Activated T-helper 2 cell treated with anti-CD3 and anti-CD28 coated beads, Interferon-gamma antibody, Interleukin-2, Interleukin-4, amounts not matched to agents 10 μg/mL and 5 μg/mL and 100 μg/mL, durations not matched to agents 14 hours and 24 hours and 36 hours (primary cell): ENCODE measurements around the gene MTRFR. TPM values are rescaled to one million over a fixed set of nuclear protein-coding genes. Genes with fewer than 3 reads are reported as not detected.
A peak's percentile ranks its signal among the peaks of the same experiment; 100 is the strongest.
"Not testable (repeated sequence)": the region's sequence is repeated elsewhere in the genome, so short reads cannot be mapped to it uniquely, and the experiment has no call there.

ENCODE experiments used
- DNase-seq: peaks from one replicate; pipeline ENCODE4 v3.0.0; 2021; ENCODE audit warnings: low spot score
- H3K27ac Mint-ChIP-seq: one replicate; pipeline ENCODE4 v1.8.0; 2021; ENCODE audit warnings: mixed read lengths
- H3K27me3 Mint-ChIP-seq: one replicate; pipeline ENCODE4 v1.8.0; 2021; ENCODE audit warnings: low read depth, mixed read lengths
- H3K36me3 Mint-ChIP-seq: one replicate; pipeline ENCODE4 v1.8.0; 2021; ENCODE audit warnings: low read depth, mixed read lengths
- H3K4me1 Mint-ChIP-seq: one replicate; pipeline ENCODE4 v1.8.0; 2021; ENCODE audit warnings: low read depth, mixed read lengths
- H3K4me3 Mint-ChIP-seq: one replicate; pipeline ENCODE4 v1.8.0; 2021; ENCODE audit warnings: low read depth, mild to moderate bottlenecking, moderate library complexity, mixed read lengths
- H3K9me3 Mint-ChIP-seq: one replicate; pipeline ENCODE4 v1.8.0; 2021; ENCODE audit warnings: mixed read lengths
- intact Hi-C: fragments of 100-400 bp; cut with micrococcal nuclease; formaldehyde crosslinking; loops from one replicate; pipeline ENCODE4 v1.15.1; 2023
- total RNA-seq: library from RNA; stranded (reverse); gene quantifications from 2 replicates; pipeline ENCODE4 v1.2.3, GENCODE V29; 2022

MTRFR gene
- total RNA-seq, 1 donor from 2014 or later, result 28.9 TPM

GRCh38 chr12:123251403-123252076 is 18.3 kb downstream of the MTRFR start:
- intact Hi-C loops, result no loop called here
- H3K27me3 Mint-ChIP-seq, result no peaks in the 10 kb centered on the region
- peaks cover 33% of the 10 kb centered on the region for H3K4me1 Mint-ChIP-seq
- peaks cover 61% of the 10 kb centered on the region for H3K36me3 Mint-ChIP-seq
- peak overlapping the region; percentile 10 for H3K27ac Mint-ChIP-seq
- no peaks in the 10 kb centered on the region for H3K9me3 Mint-ChIP-seq
- H3K4me3 Mint-ChIP-seq, result no peak overlapping the region
- DNase-seq, result no peak

DNA sequence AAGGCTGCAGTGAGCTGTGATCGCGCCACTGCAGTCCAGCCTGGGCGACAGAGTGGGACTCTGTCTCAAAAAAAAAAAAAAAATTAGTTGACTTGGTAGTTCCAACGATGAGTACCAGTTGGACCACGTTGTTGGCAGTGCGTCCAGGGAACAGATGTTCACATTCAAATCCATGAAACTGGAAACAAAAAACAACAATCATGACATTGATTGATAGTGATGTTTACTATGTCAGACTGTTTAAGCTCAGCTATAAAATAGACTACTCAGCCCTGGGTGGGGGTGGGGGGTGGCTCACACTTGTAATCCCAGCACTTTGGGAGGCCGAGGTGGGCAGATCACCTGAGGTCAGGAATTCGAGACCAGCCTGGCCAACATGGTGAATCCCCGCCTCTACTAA is 19.1 kb downstream of the MTRFR start:
- H3K9me3 Mint-ChIP-seq, H3K27ac Mint-ChIP-seq, H3K4me3 Mint-ChIP-seq, DNase-seq, intact Hi-C loops, H3K27me3 Mint-ChIP-seq: not testable (repeated sequence)
- Mint-ChIP-seq H3K4me1 (peaks cover 28% of the 10 kb centered on the region), H3K36me3 (peaks cover 63% of the 10 kb centered on the region)

DNA sequence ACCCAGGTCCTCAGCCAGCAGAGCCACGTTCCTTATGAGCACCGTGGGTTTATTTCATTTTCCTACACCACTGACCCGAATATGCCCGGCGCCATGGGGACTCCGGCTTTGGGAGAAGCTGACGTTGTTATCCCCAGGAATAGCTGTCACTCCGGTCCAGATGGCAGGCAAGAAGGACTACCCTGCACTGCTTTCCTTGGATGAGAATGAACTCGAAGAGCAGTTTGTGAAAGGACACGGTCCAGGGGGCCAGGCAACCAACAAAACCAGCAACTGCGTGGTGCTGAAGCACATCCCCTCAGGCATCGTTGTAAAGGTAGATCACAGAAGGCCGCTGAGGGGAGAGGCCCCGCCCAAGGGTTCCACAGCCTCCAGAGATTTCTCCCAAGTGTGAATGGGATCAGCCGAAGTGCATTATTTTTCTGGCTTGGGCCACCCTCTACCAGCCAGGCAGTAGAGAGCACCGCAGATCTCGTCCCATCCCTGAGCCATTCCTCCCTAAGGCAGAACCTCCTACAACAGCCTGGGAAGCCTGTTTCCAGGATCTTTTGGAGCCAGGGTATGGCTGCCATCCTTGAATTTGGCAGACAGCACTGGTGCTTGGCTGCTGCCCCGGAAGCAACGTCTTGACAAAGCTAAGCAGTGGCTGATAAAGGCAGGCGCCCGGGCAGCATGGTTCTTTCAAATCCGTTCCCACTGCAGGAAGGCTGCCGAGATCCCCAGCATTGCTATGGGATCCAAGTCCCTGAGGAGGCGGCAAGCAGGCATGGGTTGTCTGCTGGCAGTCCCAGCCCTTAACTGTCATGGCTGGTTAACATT is 20.6 kb downstream of the MTRFR start:
- peaks cover 22% of the 10 kb centered on the region for H3K4me1 Mint-ChIP-seq

GRCh38 chr12:123254853-123255446 is 21.7 kb downstream of the MTRFR start:
- Mint-ChIP-seq H3K27me3 (no peaks in the 10 kb centered on the region), H3K27ac (no peak overlapping the region), H3K9me3 (no peaks in the 10 kb centered on the region), H3K4me3 (no peak overlapping the region), H3K36me3 (peaks cover 67% of the 10 kb centered on the region), H3K4me1 (peaks cover 25% of the 10 kb centered on the region)
- intact Hi-C loops, result no loop called here
- no peak for DNase-seq

More for the DNA sequence above, 20.6 kb downstream of the MTRFR start:
- Mint-ChIP-seq H3K27me3 (no peaks in the 10 kb centered on the region), H3K9me3 (no peaks in the 10 kb centered on the region), H3K27ac (no peak overlapping the region), H3K36me3 (peaks cover 63% of the 10 kb centered on the region), H3K4me3 (no peak overlapping the region)
- no peak for DNase-seq
- intact Hi-C loops, result no loop called here

DNA sequence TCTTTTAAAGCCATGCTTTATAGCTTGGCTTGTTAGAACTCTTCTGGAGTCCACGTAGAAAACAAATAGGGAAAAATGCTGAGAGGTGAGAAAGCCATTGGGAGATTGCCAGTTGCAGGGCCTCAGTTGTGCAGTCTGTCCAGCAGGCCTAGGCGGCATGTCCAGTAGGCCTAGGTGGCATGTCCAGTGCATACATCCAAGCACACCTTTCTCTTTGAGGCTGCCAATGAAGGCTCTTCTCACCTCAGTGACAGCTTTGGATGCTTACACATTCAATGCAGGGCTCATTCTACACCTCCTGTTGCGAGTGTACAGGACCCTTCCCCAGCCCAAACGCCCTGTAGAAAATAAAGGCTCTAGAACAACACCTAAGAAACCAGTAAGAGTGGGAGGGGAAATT is 25.4 kb downstream of the MTRFR start:
- Mint-ChIP-seq H3K27ac (no peak overlapping the region), H3K27me3 (no peaks in the 10 kb centered on the region), H3K4me3 (no peak overlapping the region), H3K4me1 (peaks cover 13% of the 10 kb centered on the region), H3K36me3 (peaks cover 85% of the 10 kb centered on the region), H3K9me3 (no peaks in the 10 kb centered on the region)
- no peak for DNase-seq
- intact Hi-C loops, result no loop called here

- intact Hi-C loops, result no loop called here
- peaks cover 7% of the 10 kb centered on the region for H3K4me1 Mint-ChIP-seq
- no peaks in the 10 kb centered on the region for H3K27me3 Mint-ChIP-seq
- DNase-seq, result no peak
- H3K27ac Mint-ChIP-seq, result no peak overlapping the region
- peaks cover 80% of the 10 kb centered on the region for H3K36me3 Mint-ChIP-seq
- H3K9me3 Mint-ChIP-seq, result no peaks in the 10 kb centered on the region
- H3K4me3 Mint-ChIP-seq, result no peak overlapping the region
These were observed 26.8 kb downstream of the MTRFR start for GRCh38 chr12:123260081-123260480.

DNA sequence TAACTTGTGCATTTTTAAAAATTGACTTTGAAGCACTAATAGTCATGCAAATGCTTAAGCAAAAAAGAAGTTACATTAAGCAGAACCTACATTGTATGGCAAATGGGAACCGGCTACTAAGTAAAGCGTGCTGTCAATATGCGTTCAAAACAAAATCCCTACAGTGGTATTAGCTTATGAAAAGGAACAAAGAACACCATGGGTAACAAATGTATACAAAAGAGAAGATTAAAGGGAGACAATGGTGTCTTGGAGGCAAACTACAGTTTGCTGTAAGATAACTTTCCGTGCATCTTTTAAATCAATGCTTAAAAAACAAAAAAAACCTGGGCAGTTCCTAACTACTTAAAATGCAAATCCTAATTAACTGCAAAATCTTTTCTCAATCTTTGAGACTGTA is 28.0 kb downstream of the MTRFR start:
- no peak overlapping the region for H3K4me3 Mint-ChIP-seq
- peaks cover 7% of the 10 kb centered on the region for H3K4me1 Mint-ChIP-seq
- H3K27ac Mint-ChIP-seq, result no peak overlapping the region
- intact Hi-C loops, result no loop called here
- no peaks in the 10 kb centered on the region for H3K27me3 Mint-ChIP-seq
- no peaks in the 10 kb centered on the region for H3K9me3 Mint-ChIP-seq
- H3K36me3 Mint-ChIP-seq, result peaks cover 74% of the 10 kb centered on the region
- DNase-seq, result no peak

GRCh38 chr12:123263196-123263817 is 30.1 kb downstream of the MTRFR start:
- Mint-ChIP-seq H3K27me3 (no peaks in the 10 kb centered on the region), H3K27ac (no peak overlapping the region), H3K36me3 (peaks cover 57% of the 10 kb centered on the region), H3K4me1 (peaks cover 12% of the 10 kb centered on the region), H3K9me3 (no peaks in the 10 kb centered on the region), H3K4me3 (no peak overlapping the region)
- no peak for DNase-seq
- intact Hi-C loops, result no loop called here

GRCh38 chr12:123264642-123265041 is 31.4 kb downstream of the MTRFR start:
- intact Hi-C loops, result no loop called here
- H3K27ac Mint-ChIP-seq, result no peak overlapping the region
- no peak for DNase-seq
- peaks cover 11% of the 10 kb centered on the region for H3K4me1 Mint-ChIP-seq
- H3K9me3 Mint-ChIP-seq, result no peaks in the 10 kb centered on the region
- H3K27me3 Mint-ChIP-seq, result no peaks in the 10 kb centered on the region
- peaks cover 45% of the 10 kb centered on the region for H3K36me3 Mint-ChIP-seq
- no peak overlapping the region for H3K4me3 Mint-ChIP-seq

- Mint-ChIP-seq H3K36me3 (peaks cover 31% of the 10 kb centered on the region), H3K4me1 (peaks cover 18% of the 10 kb centered on the region), H3K9me3 (no peaks in the 10 kb centered on the region), H3K27me3 (no peaks in the 10 kb centered on the region), H3K4me3 (no peak overlapping the region), H3K27ac (no peak overlapping the region)
- intact Hi-C loops, result no loop called here
- DNase-seq, result no peak
These were observed 32.8 kb downstream of the MTRFR start for GRCh38 chr12:123265851-123266678.

DNA sequence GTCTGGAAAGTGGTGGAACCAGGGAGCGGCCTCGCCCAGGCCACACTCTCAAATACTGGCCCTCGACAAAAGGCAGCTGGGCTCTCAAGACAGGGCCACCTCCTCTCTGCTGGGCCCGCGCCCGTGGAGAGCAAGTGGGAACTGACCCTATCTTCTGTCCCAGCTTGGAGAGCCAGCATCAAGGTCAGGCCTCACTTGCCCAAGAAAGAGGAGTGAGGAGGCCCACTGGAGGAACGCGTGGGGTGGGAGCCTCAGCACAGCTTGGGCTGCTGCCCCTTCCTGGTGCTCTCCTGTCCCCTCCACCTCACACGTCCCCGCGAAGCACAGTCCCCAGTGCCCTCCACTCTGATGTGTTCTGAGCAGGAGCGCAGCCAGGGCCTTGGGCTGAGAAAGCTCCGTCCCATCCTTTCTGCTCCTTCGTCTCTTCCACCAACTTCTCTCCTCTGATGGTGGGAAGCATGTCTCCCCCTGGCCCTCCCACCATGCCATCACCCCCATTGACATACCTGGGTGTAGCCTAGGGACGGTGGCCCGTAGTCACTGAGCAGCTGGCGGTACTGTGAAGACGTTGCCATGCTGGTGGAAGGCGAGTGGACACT is 33.5 kb downstream of the MTRFR start:
- intact Hi-C loops, result no loop called here
- Mint-ChIP-seq H3K27me3 (no peaks in the 10 kb centered on the region), H3K36me3 (peaks cover 24% of the 10 kb centered on the region), H3K27ac (no peak overlapping the region), H3K4me1 (peaks cover 18% of the 10 kb centered on the region), H3K4me3 (no peak overlapping the region), H3K9me3 (no peaks in the 10 kb centered on the region)
- DNase-seq, result no peak
